Suprapubic skin (tissue), 2 donors: ENCODE data around the gene MAEA.

Experiments
- EP300 ChIP-seq: sonication (generic); formaldehyde crosslinking; IDR thresholded peaks from one replicate; pipeline ENCODE4 v1.6.1; 2017; ENCODE audit warnings: antibody characterized with exemption
- POLR2A ChIP-seq, 2 donors: fragments of 450-650 bp; IDR thresholded peaks; one replicate each; pipeline ENCODE4 v1.6.1; 2017; ENCODE audit warnings: antibody characterized with exemption in 2 of 2, mild to moderate bottlenecking in 2 of 2, moderate library complexity in 2 of 2

DNA sequence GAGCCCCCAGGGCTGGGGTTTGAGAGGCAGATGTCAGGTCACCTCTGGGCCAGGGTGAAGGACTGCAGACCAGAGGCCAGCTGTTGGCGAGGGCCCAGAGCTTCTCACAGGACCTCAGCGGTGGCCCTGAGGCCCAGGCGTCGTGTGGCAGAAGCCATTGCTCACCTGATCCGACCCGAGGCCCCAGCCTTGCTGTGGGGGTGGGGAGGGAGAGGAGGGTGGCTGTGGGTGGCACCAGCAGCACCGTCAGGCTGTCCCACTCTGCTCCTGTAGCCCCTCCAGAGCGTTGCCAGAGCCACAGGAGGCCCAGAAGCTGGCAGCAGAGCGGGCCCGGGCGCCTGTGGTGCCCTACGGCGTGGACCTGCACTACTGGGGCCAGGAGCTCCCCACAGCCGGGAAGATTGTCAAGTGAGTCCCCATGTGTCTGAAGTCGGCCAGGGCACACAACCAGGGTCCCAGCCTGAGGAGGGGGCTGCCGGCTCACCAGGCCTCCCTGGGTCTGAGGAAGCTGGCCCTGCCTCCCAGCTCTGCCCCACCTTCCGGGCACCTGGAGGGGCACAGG is 86.2 kb downstream of the MAEA start:
- no peak for TF ChIP-seq EP300
- TF ChIP-seq POLR2A (IDR thresholded peaks at IDR 0.05) = no peak
